Endothelial cell of umbilical vein (primary cell): Measurements from ENCODE around the gene MEF2C. TPM values are rescaled to one million over a fixed set of nuclear protein-coding genes. Genes with fewer than 3 reads are reported as not detected.

Experiments
- BruUV-seq: library from RNA; stranded (reverse); fragments of 400-500 nt; replicated peaks from 2 replicates; lab custom pipeline; 2021; lab: Mats Ljungman, UMichigan
- CTCF ChIA-PET: fragments of 300-600, 350-600 bp; sonication (Branson Sonifier 250); formaldehyde crosslinking; loops from one replicate; lab custom pipeline; 2021; ENCODE audit warnings: antibody characterized with exemption, inconsistent platforms; lab: Charles Lee
- POLR2A ChIA-PET: fragments of 300-600, 350-600 bp; sonication (Branson Sonifier 250); formaldehyde crosslinking; loops from one replicate; lab custom pipeline; 2021; ENCODE audit warnings: antibody characterized with exemption, inconsistent platforms; lab: Charles Lee
- DNase-seq: peaks from one replicate; pipeline ENCODE4 v3.0.0-alpha.2; 2011; ENCODE audit warnings: low read depth, low spot score
- FAIRE-seq: peaks from 2 replicates; lab custom pipeline; 2011; peaks lifted over from hg19 to GRCh38; lab: Jason Lieb, UNC
- H2AFZ ChIP-seq: 2 replicates; pipeline ENCODE4 v1.6.0; 2012; ENCODE audit warnings: low read depth, low read length, control low read depth, inconsistent platforms
- H3K27ac ChIP-seq: 2 replicates; pipeline ENCODE4 v1.5.1; 2011; ENCODE audit warnings: low read depth, mild to moderate bottlenecking, control low read depth, low read length, moderate library complexity; ENCODE audit not compliant: insufficient read depth
- H3K27me3 ChIP-seq, 2 experiments: 2 replicates each; pipeline versions ENCODE4 v1.6.0 to v1.6.1; 2011; ENCODE audit warnings: low read length in 2 of 2, mixed read lengths in 1 of 2; ENCODE audit not compliant: control insufficient read depth in 2 of 2, insufficient read depth in 2 of 2
- H3K36me3 ChIP-seq, 2 experiments: 2 replicates in 1 of 2; 3 replicates in 1 of 2; pipeline ENCODE4 v1.5.1; 2011; ENCODE audit warnings: low read length in 2 of 2, mild to moderate bottlenecking in 1 of 2, moderate library complexity in 1 of 2; ENCODE audit not compliant: control insufficient read depth in 2 of 2, insufficient read depth in 2 of 2; ENCODE audit errors: extremely low read depth in 1 of 2
- H3K4me1 ChIP-seq: 3 replicates; pipeline ENCODE4 v1.5.1; 2011; ENCODE audit warnings: mild to moderate bottlenecking, low read length; ENCODE audit not compliant: control insufficient read depth, insufficient read depth; ENCODE audit errors: extremely low read depth
- H3K4me2 ChIP-seq: 2 replicates; pipeline ENCODE4 v1.6.1; 2011; ENCODE audit warnings: low read length, control low read depth, mixed read lengths; ENCODE audit not compliant: insufficient read depth
- H3K4me3 ChIP-seq, 3 experiments: fragments of 200-600 bp in 1 of 3; sonication (generic), shearing (Covaris generic) in 1 of 3; replicated peaks in 1 of 3; 2 replicates each; pipeline ENCODE4 v1.5.1; 2011 to 2016; ENCODE audit warnings: control low read depth in 3 of 3, low read length in 3 of 3, mild to moderate bottlenecking in 2 of 3, inconsistent platforms in 1 of 3, low read depth in 1 of 3, moderate library complexity in 1 of 3; ENCODE audit not compliant: insufficient read depth in 1 of 3
- H3K79me2 ChIP-seq: 2 replicates; pipeline ENCODE4 v1.6.0; 2012; ENCODE audit warnings: low read length, inconsistent platforms; ENCODE audit not compliant: control insufficient read depth, insufficient read depth
- H3K9ac ChIP-seq: replicated peaks from 2 replicates; pipeline ENCODE3; 2011; ENCODE audit warnings: low read length, control low read depth; ENCODE audit not compliant: insufficient read depth; ENCODE audit errors: extremely low read depth
- H3K9me1 ChIP-seq: replicated peaks from 3 replicates; pipeline ENCODE4 v1.6.0; 2011; ENCODE audit warnings: mild to moderate bottlenecking, low read length; ENCODE audit not compliant: control insufficient read depth, insufficient read depth; ENCODE audit errors: extremely low read depth
- H3K9me3 ChIP-seq: replicated peaks from 2 replicates; pipeline ENCODE4 v1.5.1; 2012; ENCODE audit warnings: low read length, inconsistent platforms; ENCODE audit not compliant: control insufficient read depth, insufficient read depth
- H4K20me1 ChIP-seq: replicated peaks from 2 replicates; pipeline ENCODE3; 2011; ENCODE audit warnings: mild to moderate bottlenecking, low read length; ENCODE audit not compliant: control insufficient read depth, insufficient read depth; ENCODE audit errors: extremely low read depth
- CTCF ChIP-seq, 2 donors: IDR thresholded peaks; 1 replicate in 1 of 2; 2 replicates in 1 of 2; pipeline ENCODE4 v1.5.1; 2011; ENCODE audit warnings: low read length in 2 of 2, mild to moderate bottlenecking in 2 of 2, moderate library complexity in 2 of 2, control low read depth in 1 of 2, inconsistent platforms in 1 of 2, low read depth in 1 of 2; ENCODE audit not compliant: insufficient read depth in 1 of 2; ENCODE audit errors: extremely low read depth in 1 of 2
- EZH2 ChIP-seq: IDR thresholded peaks from 2 replicates; pipeline ENCODE4 v1.6.1; 2012; ENCODE audit warnings: borderline replicate concordance, low read depth, mild to moderate bottlenecking, moderate library complexity, low read length, inconsistent platforms; ENCODE audit not compliant: severe bottlenecking
- FOS ChIP-seq: IDR thresholded peaks from 2 replicates; pipeline ENCODE4 v1.6.1; 2011; ENCODE audit warnings: mild to moderate bottlenecking, low read length, moderate library complexity, borderline replicate concordance; ENCODE audit not compliant: insufficient read depth
- GATA2 ChIP-seq: IDR thresholded peaks from 2 replicates; pipeline ENCODE4 v1.7.0; 2011; ENCODE audit warnings: low read depth, mild to moderate bottlenecking, moderate library complexity, mixed read lengths, low read length; ENCODE audit not compliant: insufficient read length, insufficient read depth
- JUN ChIP-seq: IDR thresholded peaks from 2 replicates; pipeline ENCODE4 v1.6.1; 2011; ENCODE audit warnings: borderline replicate concordance, low read depth; ENCODE audit not compliant: insufficient read length, insufficient read depth
- MAX ChIP-seq: IDR thresholded peaks from 2 replicates; pipeline ENCODE4 v1.6.1; 2011; ENCODE audit not compliant: insufficient read depth, insufficient read length
- MYC ChIP-seq: IDR thresholded peaks from one replicate; pipeline ENCODE4 v1.6.1; 2011; ENCODE audit warnings: mild to moderate bottlenecking, low read depth, low read length
- POLR2A ChIP-seq: IDR thresholded peaks from 2 replicates; pipeline ENCODE4 v1.6.1; 2012; ENCODE audit warnings: low read depth, mild to moderate bottlenecking, control low read depth, low read length
- POLR2AphosphoS5 ChIP-seq: IDR thresholded peaks from 2 replicates; pipeline ENCODE4 v1.6.1; 2012; ENCODE audit warnings: low read depth, mild to moderate bottlenecking, control low read depth, low read length, moderate library complexity; ENCODE audit not compliant: insufficient read depth
- dilution Hi-C: fragments of 300-500 bp; cut with MboI; formaldehyde crosslinking; loops from one replicate; pipeline ENCODE4 v1.15.0; 2019; ENCODE audit warnings: low sequenced_read_pairs; ENCODE audit not compliant: extremely low pct_ligation_motif_present
- intact Hi-C: fragments of 100-400 bp; cut with micrococcal nuclease; formaldehyde crosslinking; loops from one replicate; pipeline ENCODE4 v1.10.0; 2022
- polyA plus RNA-seq, 4 experiments: library from polyadenylated mRNA; depleted of rRNA in 3 of 4; stranded (reverse) in 3 of 4; unstranded in 1 of 4; fragments of >200 nt; gene quantifications; 2 replicates each; pipeline versions ENCODE4 v1.2.1 to v1.2.3, GENCODE V29; 2011 to 2012; ENCODE audit warnings: missing spikeins in 1 of 4
- total RNA-seq: library from RNA; stranded (reverse); gene quantifications from 2 replicates; pipeline ENCODE4 v1.2.3, GENCODE V29; 2021

MEF2C gene
- total and polyA plus RNA-seq, 2 donors (not counting 3 experiments of a cell fraction or from before 2014, with no cell fraction given), result 21.2 to 67.7 TPM

- Histone ChIP-seq H3K4me2 (no peak overlapping the region), H3K27me3 (no peaks in the 10 kb centered on the region), H3K4me1 (no peaks in the 10 kb centered on the region), H3K36me3 (peaks cover 0 to 5% of the 10 kb centered on the region in 2 experiments), H4K20me1 (peaks cover under 1% of the 10 kb centered on the region), H3K9me3 (no peaks in the 10 kb centered on the region), H3K79me2 (no peaks in the 10 kb centered on the region), H3K9me1 (no peaks in the 10 kb centered on the region), H3K27ac (no peak overlapping the region), H3K9ac (no peak overlapping the region), H3K4me3 (no peak overlapping the region), H2AFZ (no peak overlapping the region)
- DNase-seq, result no peak
- dilution Hi-C loops (no loop called here), intact Hi-C loops (no loop called here)
- BruUV-seq, result no TSS peak
- TF ChIP-seq GATA2 (no peak), CTCF (IDR thresholded peaks at IDR 0.05; ENCODE audit: extremely low read depth in 1 of 2, insufficient read depth in 1 of 2, low read depth in 1 of 2, low read length in 2 of 2) (no peak), MYC (no peak), FOS (no peak), POLR2AphosphoS5 (no peak), POLR2A (no peak), JUN (no peak), EZH2 (no peak), MAX (no peak)
- CTCF ChIA-PET, result no interaction called here
- POLR2A ChIA-PET, result no interaction called here
- FAIRE-seq, result no peak
Observed at GRCh38 chr5:88768411-88768810, 114.6 kb downstream of the MEF2C start.
